HEK293 (cell line): ENCODE data around the gene ANKRD11.

ENCODE experiments used
- CTCF ChIA-PET: fragments of 350-600 bp; formaldehyde crosslinking; extraction: SDS; loops from one replicate; lab custom pipeline; 2021; ENCODE audit warnings: antibody characterized with exemption; lab: Yijun Ruan, JAX
- POLR2A ChIA-PET: fragments of 300-600 bp; formaldehyde crosslinking; extraction: SDS; loops from one replicate; lab custom pipeline; 2020; ENCODE audit warnings: antibody characterized with exemption, inconsistent platforms; lab: Yijun Ruan, JAX
- H3K27ac ChIP-seq: fragments of 200-500 bp; sonication (Bioruptor generic); 2 replicates; pipeline ENCODE4 v1.5.1; 2014; ENCODE audit warnings: low read depth, low read length, control low read depth, inconsistent platforms; ENCODE audit errors: extremely low read depth
- H3K36me3 ChIP-seq, 2 experiments: fragments of 200-500 bp in 1 of 2; sonication (Bioruptor generic) in 1 of 2; 1 replicate in 1 of 2; 2 replicates in 1 of 2; pipeline ENCODE4 v1.5.1; 2014 to 2017; ENCODE audit warnings: inconsistent platforms in 2 of 2, low read length in 2 of 2; ENCODE audit not compliant: control insufficient read depth in 2 of 2, insufficient read depth in 1 of 2
- H3K4me1 ChIP-seq: fragments of 200-500 bp; sonication (Bioruptor generic); 2 replicates; pipeline ENCODE4 v1.5.1; 2014; ENCODE audit warnings: mild to moderate bottlenecking, low read length, inconsistent platforms; ENCODE audit not compliant: control insufficient read depth, insufficient read depth
- H3K4me3 ChIP-seq: 2 replicates; pipeline ENCODE4 v1.5.1; 2011; ENCODE audit warnings: low read depth, mild to moderate bottlenecking, control low read depth, low read length, moderate library complexity
- H3K9me3 ChIP-seq: fragments of 200-500 bp; sonication (Bioruptor generic); 2 replicates; pipeline ENCODE4 v1.5.1; 2014; ENCODE audit warnings: low read depth, low read length, inconsistent platforms; ENCODE audit not compliant: control insufficient read depth, insufficient read depth
- BCL11A ChIP-seq: fragments of 450-650 bp; formaldehyde crosslinking; IDR thresholded peaks from 2 replicates; pipeline ENCODE4 v1.5.1; 2016; ENCODE audit warnings: low read depth, missing biosample characterization, missing genetic modification characterization
- BCL11B ChIP-seq: fragments of 450-650 bp; formaldehyde crosslinking; IDR thresholded peaks from 2 replicates; pipeline ENCODE4 v1.5.1; 2016; ENCODE audit warnings: low read depth, missing biosample characterization, missing genetic modification characterization
- GLIS1 ChIP-seq: fragments of 450-650 bp; formaldehyde crosslinking; IDR thresholded peaks from 2 replicates; pipeline ENCODE4 v1.5.1; 2016; ENCODE audit warnings: missing biosample characterization, missing genetic modification characterization
- HOXC10 ChIP-seq: sonication (generic); formaldehyde crosslinking; IDR thresholded peaks from 2 replicates; pipeline ENCODE4 v1.8.1; 2023; ENCODE audit warnings: mild to moderate bottlenecking, missing genetic modification reagents
- KLF1 ChIP-seq: fragments of 450-650 bp; formaldehyde crosslinking; IDR thresholded peaks from 2 replicates; pipeline ENCODE4 v1.5.1; 2016; ENCODE audit warnings: missing biosample characterization, missing genetic modification characterization
- KLF8 ChIP-seq: fragments of 450-650 bp; formaldehyde crosslinking; IDR thresholded peaks from 2 replicates; pipeline ENCODE4 v1.5.1; 2016; ENCODE audit warnings: missing biosample characterization, missing genetic modification characterization
- WT1 ChIP-seq: fragments of 450-650 bp; formaldehyde crosslinking; IDR thresholded peaks from 2 replicates; pipeline ENCODE4 v1.5.1; 2016; ENCODE audit warnings: missing biosample characterization, missing genetic modification characterization
- YY2 ChIP-seq: fragments of 450-650 bp; formaldehyde crosslinking; IDR thresholded peaks from 2 replicates; pipeline ENCODE4 v1.5.1; 2016; ENCODE audit warnings: missing biosample characterization, missing genetic modification characterization
- ZFP37 ChIP-seq: fragments of 450-650 bp; formaldehyde crosslinking; IDR thresholded peaks from 2 replicates; pipeline ENCODE4 v1.5.1; 2016; ENCODE audit warnings: missing biosample characterization, missing genetic modification characterization
- ZNF10 ChIP-seq: fragments of 450-650 bp; formaldehyde crosslinking; IDR thresholded peaks from 2 replicates; pipeline ENCODE4 v1.5.1; 2017; ENCODE audit warnings: missing biosample characterization, missing genetic modification characterization
- ZNF112 ChIP-seq: fragments of 450-650 bp; formaldehyde crosslinking; IDR thresholded peaks from 2 replicates; pipeline ENCODE4 v1.5.0; 2017; ENCODE audit warnings: missing biosample characterization, missing genetic modification characterization
- ZNF114 ChIP-seq: fragments of 450-650 bp; formaldehyde crosslinking; IDR thresholded peaks from 2 replicates; pipeline ENCODE4 v1.5.0; 2017; ENCODE audit warnings: missing biosample characterization, missing genetic modification characterization
- ZNF211 ChIP-seq: fragments of 450-650 bp; formaldehyde crosslinking; IDR thresholded peaks from 2 replicates; pipeline ENCODE4 v1.5.1; 2016; ENCODE audit warnings: low read depth, missing biosample characterization, missing genetic modification characterization
- ZNF350 ChIP-seq: fragments of 450-650 bp; formaldehyde crosslinking; IDR thresholded peaks from 2 replicates; pipeline ENCODE4 v1.5.0; 2017; ENCODE audit warnings: missing biosample characterization, mild to moderate bottlenecking, missing genetic modification characterization
- ZNF426 ChIP-seq: fragments of 450-650 bp; formaldehyde crosslinking; IDR thresholded peaks from 2 replicates; pipeline ENCODE4 v1.5.1; 2017; ENCODE audit warnings: missing biosample characterization, missing genetic modification characterization, mild to moderate bottlenecking, inconsistent platforms, moderate library complexity
- ZNF48 ChIP-seq: fragments of 450-650 bp; formaldehyde crosslinking; IDR thresholded peaks from 2 replicates; pipeline ENCODE4 v1.5.1; 2016; ENCODE audit warnings: missing biosample characterization, missing genetic modification characterization
- ZNF501 ChIP-seq: fragments of 450-650 bp; formaldehyde crosslinking; IDR thresholded peaks from 2 replicates; pipeline ENCODE4 v1.5.1; 2016; ENCODE audit warnings: missing biosample characterization, missing genetic modification characterization
- ZNF521 ChIP-seq: fragments of 450-650 bp; formaldehyde crosslinking; IDR thresholded peaks from 2 replicates; pipeline ENCODE4 v1.5.1; 2017; ENCODE audit warnings: missing biosample characterization, mild to moderate bottlenecking, missing genetic modification characterization
- ZNF529 ChIP-seq: fragments of 450-650 bp; formaldehyde crosslinking; IDR thresholded peaks from 2 replicates; pipeline ENCODE4 v1.5.1; 2017; ENCODE audit warnings: missing genetic modification characterization, missing biosample characterization; ENCODE audit not compliant: insufficient replicate concordance
- ZNF544 ChIP-seq: fragments of 450-650 bp; formaldehyde crosslinking; IDR thresholded peaks from 2 replicates; pipeline ENCODE4 v1.5.0; 2017; ENCODE audit warnings: missing biosample characterization, missing genetic modification characterization
- ZNF549 ChIP-seq: fragments of 450-650 bp; IDR thresholded peaks from 2 replicates; pipeline ENCODE4 v1.5.1; 2018; ENCODE audit warnings: missing biosample characterization, missing genetic modification characterization, mild to moderate bottlenecking, inconsistent platforms, moderate library complexity
- ZNF561 ChIP-seq: fragments of 450-650 bp; IDR thresholded peaks from 2 replicates; pipeline ENCODE4 v1.5.1; 2018; ENCODE audit warnings: missing biosample characterization, missing genetic modification characterization, borderline replicate concordance
- ZNF626 ChIP-seq: fragments of 450-650 bp; sonication (Bioruptor Pico); formaldehyde crosslinking; IDR thresholded peaks from 2 replicates; pipeline ENCODE4 v1.5.1; 2018; ENCODE audit warnings: missing biosample characterization, missing genetic modification characterization, inconsistent platforms
- ZNF660 ChIP-seq: fragments of 450-650 bp; IDR thresholded peaks from 2 replicates; pipeline ENCODE4 v1.5.1; 2018; ENCODE audit warnings: missing biosample characterization, mild to moderate bottlenecking, missing genetic modification characterization
- ZNF747 ChIP-seq: fragments of 450-650 bp; formaldehyde crosslinking; IDR thresholded peaks from 2 replicates; pipeline ENCODE4 v1.5.1; 2016; ENCODE audit warnings: missing biosample characterization, missing genetic modification characterization
- ZNF785 ChIP-seq: fragments of 450-650 bp; formaldehyde crosslinking; IDR thresholded peaks from 2 replicates; pipeline ENCODE4 v1.5.1; 2016; ENCODE audit warnings: missing biosample characterization, missing genetic modification characterization
- ZNF791 ChIP-seq: fragments of 450-650 bp; formaldehyde crosslinking; IDR thresholded peaks from 2 replicates; pipeline ENCODE4 v1.5.1; 2016; ENCODE audit warnings: missing biosample characterization, missing genetic modification characterization
- ZNF843 ChIP-seq: fragments of 450-650 bp; formaldehyde crosslinking; IDR thresholded peaks from 2 replicates; pipeline ENCODE4 v1.5.1; 2016; ENCODE audit warnings: missing biosample characterization, missing genetic modification characterization
- TF ChIP-seq, protein P1 (sequence below): fragments of 450-650 bp; formaldehyde crosslinking; IDR thresholded peaks from 2 replicates; pipeline ENCODE4 v1.5.1; 2016; ENCODE audit warnings: missing biosample characterization, missing genetic modification characterization, borderline replicate concordance
- TF ChIP-seq, protein P2 (sequence below): fragments of 450-650 bp; formaldehyde crosslinking; IDR thresholded peaks from 2 replicates; pipeline ENCODE4 v1.5.1; 2016; ENCODE audit warnings: missing biosample characterization, missing genetic modification characterization
- TF ChIP-seq, protein P3 (sequence below): fragments of 450-650 bp; IDR thresholded peaks from 2 replicates; pipeline ENCODE4 v1.5.1; 2018; ENCODE audit warnings: missing biosample characterization, missing genetic modification characterization

The ANKRD11 gene

DNA sequence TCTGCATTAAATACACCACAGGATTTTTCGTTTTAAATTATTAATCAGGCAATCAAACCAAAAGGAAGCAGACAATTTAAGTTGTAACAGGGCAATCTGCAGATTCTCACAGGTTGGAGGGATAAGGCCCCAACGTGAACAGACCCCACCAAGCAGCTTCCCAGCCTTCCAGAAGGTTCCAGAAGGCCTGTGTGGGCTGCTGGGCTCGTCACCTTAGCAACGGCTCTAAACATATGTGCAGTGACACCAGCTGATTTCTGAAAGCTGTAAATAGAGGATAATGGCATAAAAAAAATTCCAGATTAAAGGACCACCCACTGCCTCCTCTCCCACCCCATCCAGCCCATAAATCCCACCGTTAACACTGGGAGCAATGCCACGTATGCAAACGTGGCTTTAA, 149.1 kb downstream of the ANKRD11 start:
- Histone ChIP-seq H3K36me3 (no peaks in the 10 kb centered on the region), H3K4me3 (no peak overlapping the region), H3K9me3 (no peaks in the 10 kb centered on the region), H3K4me1 (peaks cover 21% of the 10 kb centered on the region), H3K27ac (no peak overlapping the region)
- POLR2A ChIA-PET, result no interaction called here
- TF ChIP-seq HOXC10 (no peak), ZNF626 (no peak), YY2 (no peak), ZNF350 (no peak)
- CTCF ChIA-PET, result no interaction called here

DNA sequence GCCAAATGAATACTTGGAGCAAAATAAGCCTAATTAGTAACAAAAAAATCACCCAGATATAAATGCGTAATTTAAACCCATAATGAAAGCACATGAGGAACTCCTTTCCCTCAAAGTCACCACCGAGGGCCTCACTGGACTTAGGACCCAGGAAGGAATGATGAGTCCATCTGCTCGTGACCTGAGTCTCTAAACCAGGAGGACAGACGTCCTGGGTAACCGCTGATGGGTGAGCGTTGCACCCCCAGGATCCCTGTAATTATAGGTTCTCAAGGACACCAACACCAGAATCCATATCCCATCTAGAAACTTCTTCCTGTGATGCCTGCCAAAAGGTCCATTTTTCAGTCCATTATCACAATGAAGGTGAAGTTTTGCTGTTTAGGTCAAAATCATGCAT, 151.5 kb downstream of the ANKRD11 start:
- TF ChIP-seq WT1, result no peak
- TF ChIP-seq ZNF48 (tag by site-specific recombination), result no peak
- TF ChIP-seq ZNF549 (tag by site-specific recombination), result no peak
- TF ChIP-seq ZNF561 (tag by site-specific recombination), result no peak
- TF ChIP-seq KLF1 (tag by site-specific recombination), result no peak
- TF ChIP-seq ZNF211 (tag by site-specific recombination), result no peak
- no peak for TF ChIP-seq ZNF112 (tag by site-specific recombination)
- TF ChIP-seq, protein P1, sequence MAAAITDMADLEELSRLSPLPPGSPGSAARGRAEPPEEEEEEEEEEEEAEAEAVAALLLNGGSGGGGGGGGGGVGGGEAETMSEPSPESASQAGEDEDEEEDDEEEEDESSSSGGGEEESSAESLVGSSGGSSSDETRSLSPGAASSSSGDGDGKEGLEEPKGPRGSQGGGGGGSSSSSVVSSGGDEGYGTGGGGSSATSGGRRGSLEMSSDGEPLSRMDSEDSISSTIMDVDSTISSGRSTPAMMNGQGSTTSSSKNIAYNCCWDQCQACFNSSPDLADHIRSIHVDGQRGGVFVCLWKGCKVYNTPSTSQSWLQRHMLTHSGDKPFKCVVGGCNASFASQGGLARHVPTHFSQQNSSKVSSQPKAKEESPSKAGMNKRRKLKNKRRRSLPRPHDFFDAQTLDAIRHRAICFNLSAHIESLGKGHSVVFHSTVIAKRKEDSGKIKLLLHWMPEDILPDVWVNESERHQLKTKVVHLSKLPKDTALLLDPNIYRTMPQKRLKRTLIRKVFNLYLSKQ (tag by site-specific recombination), result no peak
- no peak for TF ChIP-seq ZFP37
- TF ChIP-seq ZNF785 (tag by site-specific recombination), result no peak
- TF ChIP-seq ZNF426, result no peak
- TF ChIP-seq ZNF791, result no peak
- TF ChIP-seq BCL11A (tag by site-specific recombination), result no peak
- no peak for TF ChIP-seq ZNF10 (tag by site-specific recombination)
- TF ChIP-seq GLIS1, result no peak
- TF ChIP-seq ZNF747 (tag by site-specific recombination), result no peak
- no peak for TF ChIP-seq BCL11B (tag by site-specific recombination)
- no peak for TF ChIP-seq ZNF544 (tag by site-specific recombination)
- TF ChIP-seq KLF8 (tag by site-specific recombination), result no peak
- Histone ChIP-seq H3K27ac (no peak overlapping the region), H3K36me3 (no peaks in the 10 kb centered on the region), H3K9me3 (no peaks in the 10 kb centered on the region), H3K4me3 (no peak overlapping the region), H3K4me1 (peaks cover 6% of the 10 kb centered on the region)
- ChIA-PET CTCF (no interaction called here), POLR2A (no interaction called here)

DNA sequence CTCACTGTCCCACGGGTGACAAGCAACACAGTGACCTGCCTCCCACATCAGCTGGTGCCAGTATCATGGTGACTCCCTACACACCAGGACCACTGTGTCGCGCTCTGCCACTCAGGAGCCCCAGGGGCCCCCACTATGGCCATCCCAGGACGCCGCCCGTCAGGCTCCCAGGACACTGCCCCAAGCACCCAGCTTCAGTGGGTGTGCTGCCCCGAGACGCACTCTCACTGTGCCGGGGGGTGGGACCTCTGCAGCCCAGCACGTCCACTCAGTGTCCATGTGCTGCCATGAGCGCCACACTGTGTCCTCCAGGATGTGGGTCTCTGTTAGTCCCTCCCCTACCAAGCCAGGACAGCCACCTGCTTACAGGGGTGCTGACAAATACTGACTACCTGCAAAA, 152.4 kb downstream of the ANKRD11 start:
- no peak overlapping the region for H3K4me3 ChIP-seq
- TF ChIP-seq ZNF529 (tag by site-specific recombination) (no peak), ZNF660 (tag by site-specific recombination) (no peak), ZNF843 (tag by site-specific recombination) (no peak), ZNF114 (no peak), ZNF521 (tag by site-specific recombination) (no peak), ZNF501 (tag by site-specific recombination) (no peak)
- TF ChIP-seq, protein P2, sequence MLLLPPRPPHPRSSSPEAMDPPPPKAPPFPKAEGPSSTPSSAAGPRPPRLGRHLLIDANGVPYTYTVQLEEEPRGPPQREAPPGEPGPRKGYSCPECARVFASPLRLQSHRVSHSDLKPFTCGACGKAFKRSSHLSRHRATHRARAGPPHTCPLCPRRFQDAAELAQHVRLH (tag by site-specific recombination), result no peak
- TF ChIP-seq, protein P3, sequence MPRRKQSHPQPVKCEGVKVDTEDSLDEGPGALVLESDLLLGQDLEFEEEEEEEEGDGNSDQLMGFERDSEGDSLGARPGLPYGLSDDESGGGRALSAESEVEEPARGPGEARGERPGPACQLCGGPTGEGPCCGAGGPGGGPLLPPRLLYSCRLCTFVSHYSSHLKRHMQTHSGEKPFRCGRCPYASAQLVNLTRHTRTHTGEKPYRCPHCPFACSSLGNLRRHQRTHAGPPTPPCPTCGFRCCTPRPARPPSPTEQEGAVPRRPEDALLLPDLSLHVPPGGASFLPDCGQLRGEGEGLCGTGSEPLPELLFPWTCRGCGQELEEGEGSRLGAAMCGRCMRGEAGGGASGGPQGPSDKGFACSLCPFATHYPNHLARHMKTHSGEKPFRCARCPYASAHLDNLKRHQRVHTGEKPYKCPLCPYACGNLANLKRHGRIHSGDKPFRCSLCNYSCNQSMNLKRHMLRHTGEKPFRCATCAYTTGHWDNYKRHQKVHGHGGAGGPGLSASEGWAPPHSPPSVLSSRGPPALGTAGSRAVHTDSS, result no peak
- POLR2A ChIA-PET, result no interaction called here
- no peaks in the 10 kb centered on the region for H3K36me3 ChIP-seq
- peaks cover 6% of the 10 kb centered on the region for H3K4me1 ChIP-seq
- no peak overlapping the region for H3K27ac ChIP-seq
- no peaks in the 10 kb centered on the region for H3K9me3 ChIP-seq
- CTCF ChIA-PET, result no interaction called here
